H1 (cell line): ENCODE data around the gene FAM76B. TPM values are rescaled to one million over a fixed set of nuclear protein-coding genes. Genes with fewer than 3 reads are reported as not detected.

Experiments
- YY1 ChIP-seq: IDR thresholded peaks from 2 replicates; pipeline ENCODE4 v1.6.1; 2011; ENCODE audit warnings: low read depth, mild to moderate bottlenecking, low read length
- polyA plus RNA-seq, 7 experiments: library from polyadenylated mRNA; depleted of rRNA in 3 of 7; stranded (reverse) in 5 of 7; unstranded in 2 of 7; fragments of >200 nt in 5 of 7; fragments of 200-250 nt in 2 of 7; gene quantifications; 1 replicate in 5 of 7; 2 replicates in 1 of 7; 4 replicates in 1 of 7; pipeline versions ENCODE4 v1.2.1 to v1.2.3, GENCODE V29; 2011 to 2013; ENCODE audit warnings: missing spikeins in 2 of 7, mixed read lengths in 2 of 7
- total RNA-seq: library from RNA; stranded (reverse); fragmentation: NEBNext Ultra II Directional; extraction: Animal tissue kit (Norgen Biotek cat#: 25700); gene quantifications from 2 replicates; pipeline ENCODE4 v1.2.1, GENCODE V29; 2021

Gene FAM76B
- total and polyA plus RNA-seq, 2 of the 8 experiments (the other 6 are each of a cell fraction or from before 2014, with no cell fraction given), result 11.0 to 22.3 TPM

DNA sequence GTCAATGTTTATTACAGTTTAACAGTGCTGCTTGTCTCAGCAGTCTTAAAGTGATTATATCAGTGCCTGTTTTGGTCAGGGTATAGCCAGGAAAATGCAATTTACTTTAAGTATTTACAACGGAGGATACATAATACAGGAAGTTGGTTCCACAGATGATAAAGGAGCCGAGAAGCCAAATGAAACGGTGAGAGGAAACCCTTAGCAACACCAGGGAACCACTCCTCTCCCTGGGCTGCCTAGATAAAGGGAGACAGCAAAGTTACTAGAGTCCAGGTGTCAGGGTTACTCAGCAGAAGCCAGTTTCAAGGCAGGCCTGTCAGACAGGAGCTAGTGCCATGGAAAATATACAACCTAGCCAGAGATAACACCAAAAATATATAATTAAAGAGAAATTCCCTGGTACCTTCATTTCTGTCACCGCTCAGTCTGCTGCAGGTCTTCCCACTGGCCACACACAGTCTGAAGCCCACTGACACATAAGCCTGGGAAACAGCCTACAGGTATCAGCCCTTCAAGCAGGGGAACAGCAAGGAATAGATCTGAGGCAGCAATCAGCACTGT is 55.5 kb downstream of the FAM76B start (continued):
- no peak for TF ChIP-seq YY1
